ENCODE data around the gene ANKRD13B. TPM values are rescaled to one million over a fixed set of nuclear protein-coding genes. Genes with fewer than 3 reads are reported as not detected.

The ANKRD13B gene
- total RNA-seq, 1 donor from 2014 or later, result 9.4 TPM

GRCh38 chr17:29567554-29568330, 25.2 kb upstream of the ANKRD13B start:
- H3K4me1 ChIP-seq (ENCODE audit: control insufficient read depth in 3 of 3, insufficient read depth in 3 of 3, low read length in 3 of 3), result peaks cover 26 to 44% (median 28%) of the 10 kb centered on the region in 3 donors
- H3K27me3 ChIP-seq (ENCODE audit: control insufficient read depth in 3 of 3, insufficient read depth in 3 of 3, low read length in 3 of 3), result peaks cover 0 to 6% (median 0%) of the 10 kb centered on the region in 3 donors
- peak overlapping the region; percentile 83 to 87 (median 83) for H3K9ac ChIP-seq (ENCODE audit: low read depth in 1 of 3, low read length in 3 of 3)
- H3K27ac ChIP-seq (ENCODE audit: low read depth, low read length), result peak overlapping the region; percentile 47
- H3K4me3 ChIP-seq (ENCODE audit: low read length in 3 of 3), result peak overlapping the region; percentile 86 to 90 (median 87)
- H3K36me3 ChIP-seq (ENCODE audit: control insufficient read depth in 3 of 3, insufficient read depth in 3 of 3, low read length in 3 of 3), result peaks cover 0 to 5% (median 4%) of the 10 kb centered on the region in 3 donors
- no peaks in the 10 kb centered on the region for H3K9me3 ChIP-seq (ENCODE audit: control insufficient read depth in 3 of 3, low read length in 3 of 3)

DNA sequence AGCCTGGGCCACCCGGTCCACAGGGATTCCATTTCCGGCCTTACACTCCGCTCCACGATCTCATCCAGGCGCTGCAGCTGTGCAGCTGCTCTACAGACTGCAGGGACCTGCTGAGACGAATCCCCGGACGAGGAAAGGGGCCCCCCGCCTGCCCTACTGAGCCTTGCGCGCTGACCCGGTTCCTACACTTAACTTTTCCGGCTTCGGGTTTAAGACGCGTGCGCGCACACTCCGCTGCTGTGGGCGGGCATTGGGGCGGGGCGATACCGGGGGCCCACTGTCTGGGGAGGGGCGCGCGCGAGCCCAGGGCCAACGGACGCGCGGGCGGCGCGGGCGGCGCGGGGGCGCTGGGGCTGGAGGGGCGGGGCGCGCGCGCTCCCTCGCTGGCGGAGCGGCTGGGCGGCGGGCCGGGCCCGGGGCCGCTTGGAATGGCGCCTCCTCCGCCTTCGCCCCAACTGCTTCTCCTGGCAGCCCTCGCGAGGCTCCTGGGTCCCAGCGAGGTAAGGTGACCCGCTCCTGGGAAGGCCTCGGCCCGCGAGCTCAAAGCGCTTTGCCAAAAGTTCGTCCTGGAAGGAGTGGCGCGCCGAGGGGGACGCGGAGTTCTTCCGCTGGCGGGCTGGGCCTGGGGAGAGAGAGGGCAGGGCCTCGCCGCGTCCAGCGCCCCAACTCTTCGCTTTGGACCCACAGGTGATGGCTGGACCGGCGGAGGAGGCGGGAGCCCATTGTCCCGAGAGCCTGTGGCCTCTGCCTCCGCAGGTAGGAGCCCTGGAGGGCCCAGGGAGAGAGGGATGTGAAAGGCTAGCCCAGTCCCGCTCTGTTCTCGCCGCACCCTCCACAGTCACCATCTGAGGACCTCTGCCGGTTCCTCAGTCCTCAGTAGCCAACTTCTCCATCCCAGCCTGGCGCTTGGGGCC, 24.3 kb upstream of the ANKRD13B start, which contains the start of gene TP53I13:
Gene TP53I13 (plus strand): TSS at position 371 of the 914 bp plus-strand sequence. CDS start 58 bp downstream, at position 429.
- Histone ChIP-seq H3K9ac (ENCODE audit: low read depth in 1 of 3, low read length in 3 of 3) (peak within 1 kb of the TSS; percentile 83 to 87 (median 83)), H3K27me3 (ENCODE audit: control insufficient read depth in 3 of 3, insufficient read depth in 3 of 3, low read length in 3 of 3) (peaks cover 0 to 6% (median 0%) of the 10 kb centered on the region in 3 donors), H3K36me3 (ENCODE audit: control insufficient read depth in 3 of 3, insufficient read depth in 3 of 3, low read length in 3 of 3) (peaks cover 0 to 5% (median 3%) of the 10 kb centered on the region in 3 donors), H3K9me3 (ENCODE audit: control insufficient read depth in 3 of 3, low read length in 3 of 3) (no peaks in the 10 kb centered on the region), H3K4me3 (ENCODE audit: low read length in 3 of 3) (peak within 1 kb of the TSS; percentile 86 to 90 (median 87)), H3K4me1 (ENCODE audit: control insufficient read depth in 3 of 3, insufficient read depth in 3 of 3, low read length in 3 of 3) (peaks cover 28 to 51% (median 33%) of the 10 kb centered on the region in 3 donors), H3K27ac (ENCODE audit: low read depth, low read length) (peak within 1 kb of the TSS; percentile 83)

GRCh38 chr17:29569245-29569950, 23.5 kb upstream of the ANKRD13B start:
- Histone ChIP-seq H3K27ac (ENCODE audit: low read depth, low read length) (peak overlapping the region; percentile 83), H3K27me3 (ENCODE audit: control insufficient read depth in 3 of 3, insufficient read depth in 3 of 3, low read length in 3 of 3) (peaks cover 0 to 6% (median 0%) of the 10 kb centered on the region in 3 donors), H3K4me3 (ENCODE audit: low read length in 3 of 3) (peak overlapping the region; percentile 78 to 90 (median 78)), H3K9ac (ENCODE audit: low read depth in 1 of 3, low read length in 3 of 3) (peak overlapping the region; percentile 74 to 82 (median 82)), H3K4me1 (ENCODE audit: control insufficient read depth in 3 of 3, insufficient read depth in 3 of 3, low read length in 3 of 3) (peaks cover 28 to 51% (median 33%) of the 10 kb centered on the region in 3 donors), H3K36me3 (ENCODE audit: control insufficient read depth in 3 of 3, insufficient read depth in 3 of 3, low read length in 3 of 3) (peaks cover under 1 to 7% (median 6%) of the 10 kb centered on the region in 3 donors), H3K9me3 (ENCODE audit: control insufficient read depth in 3 of 3, low read length in 3 of 3) (no peaks in the 10 kb centered on the region)

- Histone ChIP-seq H3K27ac (ENCODE audit: low read depth, low read length) (no peak overlapping the region), H3K4me1 (ENCODE audit: control insufficient read depth in 3 of 3, insufficient read depth in 3 of 3, low read length in 3 of 3) (peaks cover 26 to 50% (median 33%) of the 10 kb centered on the region in 3 donors), H3K4me3 (ENCODE audit: low read length in 3 of 3) (no peak overlapping the region), H3K9me3 (ENCODE audit: control insufficient read depth in 3 of 3, low read length in 3 of 3) (no peaks in the 10 kb centered on the region), H3K36me3 (ENCODE audit: control insufficient read depth in 3 of 3, insufficient read depth in 3 of 3, low read length in 3 of 3) (peaks cover 12 to 17% (median 14%) of the 10 kb centered on the region in 3 donors), H3K9ac (ENCODE audit: low read depth in 1 of 3, low read length in 3 of 3) (peak overlapping the region in 1 of 3 donors; percentile 40), H3K27me3 (ENCODE audit: control insufficient read depth in 3 of 3, insufficient read depth in 3 of 3, low read length in 3 of 3) (peaks cover 0 to 6% (median 0%) of the 10 kb centered on the region in 3 donors)
These were observed 22.4 kb upstream of the ANKRD13B start for GRCh38 chr17:29570521-29570920.

GRCh38 chr17:29571486-29571882, 21.4 kb upstream of the ANKRD13B start:
- H3K9me3 ChIP-seq (ENCODE audit: control insufficient read depth in 3 of 3, low read length in 3 of 3), result no peaks in the 10 kb centered on the region
- H3K4me1 ChIP-seq (ENCODE audit: control insufficient read depth in 3 of 3, insufficient read depth in 3 of 3, low read length in 3 of 3), result peaks cover 24 to 41% (median 33%) of the 10 kb centered on the region in 3 donors
- H3K4me3 ChIP-seq (ENCODE audit: low read length in 3 of 3), result no peak overlapping the region
- H3K36me3 ChIP-seq (ENCODE audit: control insufficient read depth in 3 of 3, insufficient read depth in 3 of 3, low read length in 3 of 3), result peaks cover 21 to 26% (median 24%) of the 10 kb centered on the region in 3 donors
- H3K27ac ChIP-seq (ENCODE audit: low read depth, low read length), result no peak overlapping the region
- H3K9ac ChIP-seq (ENCODE audit: low read depth in 1 of 3, low read length in 3 of 3), result peak overlapping the region in 1 of 3 donors; percentile 64
- H3K27me3 ChIP-seq (ENCODE audit: control insufficient read depth in 3 of 3, insufficient read depth in 3 of 3, low read length in 3 of 3), result no peaks in the 10 kb centered on the region

DNA sequence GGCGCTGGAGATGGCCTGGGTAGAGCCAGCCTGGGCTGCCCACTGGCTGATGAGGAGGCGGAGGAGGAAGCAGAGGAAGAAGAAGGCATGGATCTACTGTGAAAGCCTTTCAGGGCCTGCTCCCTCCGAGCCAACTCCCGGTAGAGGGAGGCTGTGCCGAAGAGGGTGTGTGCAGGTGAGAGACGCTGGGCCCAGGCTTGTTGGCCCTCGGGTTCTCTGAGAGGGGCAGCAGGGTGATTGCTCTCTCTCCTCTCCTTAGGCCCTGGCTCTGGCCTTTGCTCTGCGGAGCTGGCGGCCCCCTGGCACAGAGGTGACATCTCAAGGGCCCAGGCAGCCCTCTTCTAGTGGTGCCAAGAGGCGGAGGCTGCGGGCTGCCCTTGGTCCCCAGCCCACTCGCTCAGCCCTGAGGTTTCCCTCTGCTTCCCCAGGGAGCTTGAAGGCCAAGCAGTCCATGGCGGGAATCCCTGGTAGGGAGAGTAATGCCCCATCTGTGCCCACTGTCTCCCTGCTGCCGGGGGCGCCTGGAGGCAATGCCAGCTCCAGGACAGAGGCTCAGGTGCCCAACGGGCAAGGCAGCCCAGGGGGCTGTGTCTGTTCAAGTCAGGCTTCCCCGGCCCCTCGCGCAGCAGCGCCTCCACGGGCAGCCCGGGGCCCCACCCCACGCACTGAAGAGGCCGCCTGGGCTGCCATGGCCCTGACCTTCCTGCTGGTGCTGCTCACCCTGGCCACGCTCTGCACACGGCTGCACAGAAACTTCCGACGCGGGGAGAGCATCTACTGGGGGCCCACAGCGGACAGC, 20.9 kb upstream of the ANKRD13B start:
- Histone ChIP-seq H3K9ac (ENCODE audit: low read depth in 1 of 3, low read length in 3 of 3) (peak overlapping the region in 1 of 3 donors; percentile 64), H3K4me3 (ENCODE audit: low read length in 3 of 3) (peak overlapping the region in 2 of 3 donors; percentile 40 to 65), H3K4me1 (ENCODE audit: control insufficient read depth in 3 of 3, insufficient read depth in 3 of 3, low read length in 3 of 3) (peaks cover 24 to 40% (median 33%) of the 10 kb centered on the region in 3 donors), H3K9me3 (ENCODE audit: control insufficient read depth in 3 of 3, low read length in 3 of 3) (no peaks in the 10 kb centered on the region), H3K27me3 (ENCODE audit: control insufficient read depth in 3 of 3, insufficient read depth in 3 of 3, low read length in 3 of 3) (no peaks in the 10 kb centered on the region), H3K27ac (ENCODE audit: low read depth, low read length) (no peak overlapping the region), H3K36me3 (ENCODE audit: control insufficient read depth in 3 of 3, insufficient read depth in 3 of 3, low read length in 3 of 3) (peaks cover 27 to 32% (median 29%) of the 10 kb centered on the region in 3 donors)

DNA sequence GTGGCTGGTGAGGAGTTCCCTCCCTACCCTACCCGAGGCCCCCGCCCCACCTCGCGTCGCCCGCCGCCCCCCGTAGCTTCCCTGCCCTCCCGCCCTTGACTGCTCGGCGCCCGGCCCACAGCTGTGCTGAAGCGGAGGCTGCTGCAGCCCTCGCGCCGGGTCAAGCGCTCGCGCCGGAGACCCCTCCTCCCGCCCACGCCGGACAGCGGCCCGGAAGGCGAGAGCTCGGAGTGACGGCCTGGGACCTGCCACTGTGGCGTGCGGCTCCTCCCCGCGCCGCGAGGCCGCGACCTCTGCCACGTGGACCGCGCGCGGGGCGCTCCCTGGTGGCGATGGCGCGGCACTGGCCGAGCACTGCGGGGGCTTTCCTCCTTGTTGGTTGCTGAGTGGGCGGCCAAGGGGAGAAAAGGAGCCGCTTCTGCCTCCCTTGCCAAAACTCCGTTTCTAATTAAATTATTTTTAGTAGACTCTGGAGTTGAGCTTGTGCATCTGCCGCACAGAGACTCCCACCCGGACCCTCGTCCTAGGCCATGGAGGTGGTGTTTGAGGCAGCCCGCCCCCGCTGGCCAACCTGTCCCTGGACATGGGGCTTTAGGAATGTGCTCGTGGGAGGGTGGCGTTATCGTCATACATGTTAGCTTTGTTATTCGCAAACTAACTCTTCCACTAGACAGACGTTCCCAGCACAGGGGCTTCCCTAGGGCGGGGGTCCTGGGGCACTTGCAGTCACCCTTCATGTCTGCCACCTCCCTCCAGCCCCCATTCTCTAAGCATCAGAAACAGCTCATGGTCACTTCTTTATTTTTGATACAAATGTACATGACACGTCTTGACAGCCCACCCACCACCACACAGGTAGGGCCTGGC, 20.0 kb upstream of the ANKRD13B start:
- no peak overlapping the region for H3K27ac ChIP-seq (ENCODE audit: low read depth, low read length)
- peak overlapping the region in 1 of 3 donors; percentile 64 for H3K9ac ChIP-seq (ENCODE audit: low read depth in 1 of 3, low read length in 3 of 3)
- peaks cover 21 to 36% (median 29%) of the 10 kb centered on the region in 3 donors for H3K4me1 ChIP-seq (ENCODE audit: control insufficient read depth in 3 of 3, insufficient read depth in 3 of 3, low read length in 3 of 3)
- peak overlapping the region in 2 of 3 donors; percentile 40 to 65 for H3K4me3 ChIP-seq (ENCODE audit: low read length in 3 of 3)
- H3K9me3 ChIP-seq (ENCODE audit: control insufficient read depth in 3 of 3, low read length in 3 of 3), result no peaks in the 10 kb centered on the region
- no peaks in the 10 kb centered on the region for H3K27me3 ChIP-seq (ENCODE audit: control insufficient read depth in 3 of 3, insufficient read depth in 3 of 3, low read length in 3 of 3)
- peaks cover 36 to 40% (median 38%) of the 10 kb centered on the region in 3 donors for H3K36me3 ChIP-seq (ENCODE audit: control insufficient read depth in 3 of 3, insufficient read depth in 3 of 3, low read length in 3 of 3)

DNA sequence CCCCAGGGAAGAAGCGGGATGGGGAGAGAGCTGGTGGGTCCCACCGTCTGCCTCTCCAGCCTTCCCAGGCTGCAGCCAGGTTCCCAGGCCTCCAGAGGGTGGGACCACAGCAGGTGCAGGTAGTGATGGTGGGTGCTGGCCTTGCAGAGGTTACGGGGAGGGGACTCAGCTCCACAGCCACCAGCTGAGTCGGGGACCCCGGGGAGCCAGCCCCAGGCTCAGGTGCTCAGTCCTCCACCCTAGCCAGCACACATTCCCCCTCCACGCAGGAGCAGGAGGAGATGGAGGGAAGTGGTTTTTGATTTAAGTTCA, 19.4 kb upstream of the ANKRD13B start:
- Histone ChIP-seq H3K9ac (ENCODE audit: low read depth in 1 of 3, low read length in 3 of 3) (no peak overlapping the region), H3K4me1 (ENCODE audit: control insufficient read depth in 3 of 3, insufficient read depth in 3 of 3, low read length in 3 of 3) (peaks cover 21 to 36% (median 29%) of the 10 kb centered on the region in 3 donors), H3K27me3 (ENCODE audit: control insufficient read depth in 3 of 3, insufficient read depth in 3 of 3, low read length in 3 of 3) (no peaks in the 10 kb centered on the region), H3K9me3 (ENCODE audit: control insufficient read depth in 3 of 3, low read length in 3 of 3) (no peaks in the 10 kb centered on the region), H3K36me3 (ENCODE audit: control insufficient read depth in 3 of 3, insufficient read depth in 3 of 3, low read length in 3 of 3) (peaks cover 39 to 45% (median 43%) of the 10 kb centered on the region in 3 donors), H3K27ac (ENCODE audit: low read depth, low read length) (no peak overlapping the region), H3K4me3 (ENCODE audit: low read length in 3 of 3) (no peak overlapping the region)
